ES-I3 (cell line): Measurements from ENCODE around the gene C1S.
A peak's percentile ranks its signal among the peaks of the same experiment; 100 is the strongest.

Experiments
- H3K36me3 ChIP-seq: 2 replicates; pipeline ENCODE4 v1.6.1; 2013; ENCODE audit warnings: mild to moderate bottlenecking, low read length, control low read depth, moderate library complexity; ENCODE audit not compliant: insufficient read depth
- H3K4me1 ChIP-seq: 2 replicates; pipeline ENCODE4 v1.6.1; 2013; ENCODE audit warnings: mild to moderate bottlenecking, control low read depth, low read length; ENCODE audit not compliant: insufficient read depth
- H3K9ac ChIP-seq: 2 replicates; pipeline ENCODE4 v1.6.1; 2013; ENCODE audit warnings: low read depth, mild to moderate bottlenecking, low read length, moderate library complexity
- H3K9me3 ChIP-seq: 2 replicates; pipeline ENCODE4 v1.6.1; 2013; ENCODE audit warnings: mild to moderate bottlenecking, low read length, moderate library complexity; ENCODE audit not compliant: control insufficient read depth, insufficient read depth

The C1S gene

GRCh38 chr12:7058850-7059395, 1.6 kb upstream of the C1S start:
- no peaks in the 10 kb centered on the region for H3K36me3 ChIP-seq
- no peak overlapping the region for H3K9ac ChIP-seq
- H3K4me1 ChIP-seq, result peaks cover 8% of the 10 kb centered on the region
- H3K9me3 ChIP-seq, result no peaks in the 10 kb centered on the region

DNA sequence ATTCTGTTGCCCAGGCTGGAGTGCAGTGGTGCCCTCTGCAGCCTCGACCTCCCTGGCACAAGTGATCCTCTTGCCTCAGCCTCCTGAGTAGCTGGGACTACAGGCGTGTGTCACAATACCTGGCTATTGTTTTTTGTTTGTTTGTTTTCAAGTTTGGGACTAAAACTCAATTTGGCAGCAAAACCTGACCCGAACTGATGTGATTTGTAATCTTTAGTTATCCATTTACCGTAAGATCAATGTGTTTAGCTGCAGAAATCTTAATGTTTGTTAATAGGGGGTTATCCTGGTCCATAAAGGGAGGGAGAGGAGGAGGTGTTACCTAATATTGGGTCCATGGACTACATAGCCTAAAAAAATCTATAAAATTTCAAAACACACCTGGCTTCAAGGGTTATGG, 738 bp upstream of the C1S start:
- H3K9ac ChIP-seq, result no peak overlapping the region
- H3K4me1 ChIP-seq, result peaks cover 8% of the 10 kb centered on the region
- no peaks in the 10 kb centered on the region for H3K9me3 ChIP-seq
- no peaks in the 10 kb centered on the region for H3K36me3 ChIP-seq

- Histone ChIP-seq H3K9ac (peak overlapping the region; percentile 17; the same call in 1 of the 2 replicates), H3K9me3 (no peaks in the 10 kb centered on the region), H3K4me1 (peaks cover 8% of the 10 kb centered on the region), H3K36me3 (no peaks in the 10 kb centered on the region)
These were observed 620 bp downstream of the C1S start for GRCh38 chr12:7061138-7061537.

DNA sequence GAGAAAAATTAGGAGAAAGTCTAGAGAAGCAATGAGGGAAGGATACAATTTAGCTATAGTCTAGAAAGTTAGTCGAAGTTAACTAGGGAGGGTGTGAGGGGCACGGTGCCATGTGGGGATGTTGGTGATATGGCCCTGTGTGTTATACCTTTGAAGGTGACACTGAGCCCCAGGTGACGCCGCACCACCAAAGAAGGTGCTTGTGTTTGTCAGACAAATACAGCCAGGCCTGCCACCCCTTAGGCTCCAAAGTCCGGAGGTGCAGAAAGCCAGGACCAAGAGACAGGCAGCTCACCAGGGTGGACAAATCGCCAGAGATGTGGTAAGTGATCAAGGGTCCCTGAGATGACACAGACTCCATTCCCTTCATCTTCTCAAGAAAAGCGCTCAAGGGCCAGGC, 1.1 kb downstream of the C1S start:
- Histone ChIP-seq H3K4me1 (peaks cover 8% of the 10 kb centered on the region), H3K9me3 (no peaks in the 10 kb centered on the region), H3K36me3 (no peaks in the 10 kb centered on the region), H3K9ac (no peak overlapping the region)

- Histone ChIP-seq H3K36me3 (no peaks in the 10 kb centered on the region), H3K9ac (no peak overlapping the region), H3K9me3 (no peaks in the 10 kb centered on the region), H3K4me1 (peaks cover 8% of the 10 kb centered on the region)
These were observed 4.0 kb downstream of the C1S start for GRCh38 chr12:7064516-7064915.

DNA sequence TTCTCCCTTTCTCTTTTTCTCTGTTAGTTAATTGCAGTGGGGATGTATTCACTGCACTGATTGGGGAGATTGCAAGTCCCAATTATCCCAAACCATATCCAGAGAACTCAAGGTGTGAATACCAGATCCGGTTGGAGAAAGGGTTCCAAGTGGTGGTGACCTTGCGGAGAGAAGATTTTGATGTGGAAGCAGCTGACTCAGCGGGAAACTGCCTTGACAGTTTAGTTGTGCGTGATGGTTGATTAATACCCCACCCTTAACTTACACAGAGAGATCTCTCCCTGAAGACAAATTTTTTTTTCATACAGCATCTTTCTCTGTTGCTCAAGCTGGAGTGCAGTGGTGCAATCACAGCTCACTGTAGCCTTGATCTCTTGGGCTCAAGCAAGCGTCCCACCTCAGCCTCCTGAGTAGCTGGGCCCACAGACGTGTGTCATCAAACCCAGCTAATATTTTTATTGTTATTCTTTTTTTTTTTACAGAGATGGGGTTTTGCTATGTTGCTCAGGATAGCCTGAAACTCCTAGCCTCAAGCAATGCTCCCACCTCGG, 4.6 kb downstream of the C1S start:
- no peaks in the 10 kb centered on the region for H3K9me3 ChIP-seq
- no peaks in the 10 kb centered on the region for H3K36me3 ChIP-seq
- peaks cover 8% of the 10 kb centered on the region for H3K4me1 ChIP-seq
- H3K9ac ChIP-seq, result no peak overlapping the region

DNA sequence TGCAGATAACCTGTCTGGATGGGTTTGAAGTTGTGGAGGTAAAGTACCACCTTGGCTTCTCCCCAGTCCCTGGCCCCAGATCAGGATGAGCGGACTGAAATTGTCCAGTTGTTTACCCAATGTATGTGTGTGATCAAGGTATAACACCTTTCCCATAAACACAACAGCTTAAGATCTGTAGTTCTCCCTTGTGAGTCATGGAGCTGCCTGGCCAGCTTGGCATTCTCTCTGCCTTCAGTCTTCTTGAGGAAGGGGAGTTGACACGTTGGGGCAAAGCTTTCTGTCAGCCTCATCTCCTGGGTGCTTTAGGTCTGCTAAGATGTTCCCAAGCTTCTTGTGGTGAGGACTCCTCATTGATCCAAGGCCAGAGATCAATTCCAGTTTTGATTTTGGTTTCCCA, 6.1 kb downstream of the C1S start:
- H3K9me3 ChIP-seq, result no peaks in the 10 kb centered on the region
- H3K4me1 ChIP-seq, result no peaks in the 10 kb centered on the region
- no peak overlapping the region for H3K9ac ChIP-seq
- H3K36me3 ChIP-seq, result no peaks in the 10 kb centered on the region

- no peak overlapping the region for H3K9ac ChIP-seq
- no peaks in the 10 kb centered on the region for H3K4me1 ChIP-seq
- no peaks in the 10 kb centered on the region for H3K36me3 ChIP-seq
- no peaks in the 10 kb centered on the region for H3K9me3 ChIP-seq
These were observed 6.6 kb downstream of the C1S start for GRCh38 chr12:7067096-7067495.

DNA sequence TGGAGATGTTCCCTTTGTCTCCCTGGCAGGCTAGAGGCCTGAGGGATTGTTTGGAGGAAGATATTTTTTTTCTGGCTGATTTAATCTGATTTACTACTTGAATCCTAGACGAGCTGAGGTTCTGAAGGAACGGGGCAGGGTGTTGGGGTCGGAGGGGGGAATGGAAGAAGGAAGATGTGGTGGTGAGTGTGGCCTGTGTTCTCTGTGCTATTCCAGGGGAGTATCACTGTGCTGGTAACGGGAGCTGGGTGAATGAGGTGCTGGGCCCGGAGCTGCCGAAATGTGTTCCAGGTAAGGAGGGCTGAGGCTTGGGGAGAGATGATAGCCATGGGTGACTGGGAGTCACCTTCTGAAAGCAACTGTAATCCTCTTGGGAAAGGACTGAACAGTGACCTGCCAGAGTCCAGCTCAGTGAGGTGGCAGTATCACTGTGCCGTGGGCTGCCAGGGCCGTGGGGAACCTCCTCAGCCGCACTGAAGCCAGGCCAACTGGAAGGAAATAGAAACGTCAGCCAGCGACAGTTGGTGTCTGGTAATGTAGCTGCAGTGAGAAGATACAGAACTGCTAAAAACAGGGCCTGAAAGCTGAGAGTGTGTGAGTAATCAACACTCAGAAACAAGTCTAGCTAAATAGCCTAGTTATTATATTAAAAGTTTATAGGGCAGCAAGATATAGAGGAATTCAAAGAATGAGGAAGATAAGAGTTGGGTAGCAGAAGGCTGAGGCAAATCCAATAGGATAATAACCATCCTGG, 7.9 kb downstream of the C1S start:
- no peaks in the 10 kb centered on the region for H3K4me1 ChIP-seq
- H3K9me3 ChIP-seq, result no peaks in the 10 kb centered on the region
- no peak overlapping the region for H3K9ac ChIP-seq
- H3K36me3 ChIP-seq, result no peaks in the 10 kb centered on the region

DNA sequence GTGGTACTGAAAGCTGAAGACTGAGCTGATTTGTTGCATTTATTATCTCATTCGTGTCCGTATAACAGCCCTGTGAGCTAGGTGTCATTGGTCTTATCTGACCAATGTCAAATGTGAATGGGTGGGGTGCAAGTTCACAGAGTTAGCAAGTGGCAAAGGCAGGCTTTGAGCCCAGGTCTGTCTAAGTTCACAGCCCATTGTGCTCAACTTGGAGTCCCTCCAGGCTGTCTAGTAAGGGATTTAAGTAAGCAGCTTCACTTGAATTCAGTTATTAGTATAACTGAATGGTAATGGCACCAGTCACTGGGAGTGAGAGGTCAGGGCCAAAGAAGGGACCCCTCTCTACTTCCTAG, 8.5 kb downstream of the C1S start:
- H3K9me3 ChIP-seq, result no peaks in the 10 kb centered on the region
- H3K9ac ChIP-seq, result no peak overlapping the region
- no peaks in the 10 kb centered on the region for H3K36me3 ChIP-seq
- no peaks in the 10 kb centered on the region for H3K4me1 ChIP-seq

DNA sequence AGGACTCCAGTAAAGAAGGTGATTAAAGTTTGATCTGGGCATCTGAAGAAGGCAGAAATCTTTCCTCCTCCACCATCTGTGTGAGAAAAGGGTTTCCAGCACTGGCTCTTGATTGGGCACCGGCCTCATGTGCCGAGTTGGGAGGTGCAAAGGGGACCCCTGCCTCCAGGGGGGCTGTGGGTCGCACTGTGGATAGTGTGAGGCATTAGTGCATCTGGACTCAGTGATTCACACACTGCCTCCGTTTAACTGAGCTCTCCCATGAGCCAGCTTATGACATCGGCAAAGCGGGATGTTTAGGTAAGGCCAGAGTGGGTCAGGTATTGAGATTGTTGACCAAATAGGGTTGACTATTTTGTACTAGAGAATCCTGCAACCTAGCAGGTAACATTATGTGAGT, 8.9 kb downstream of the C1S start:
- H3K9ac ChIP-seq, result no peak overlapping the region
- no peaks in the 10 kb centered on the region for H3K4me1 ChIP-seq
- no peaks in the 10 kb centered on the region for H3K36me3 ChIP-seq
- no peaks in the 10 kb centered on the region for H3K9me3 ChIP-seq

GRCh38 chr12:7072035-7072434, 11.5 kb downstream of the C1S start:
- Histone ChIP-seq H3K9me3 (no peaks in the 10 kb centered on the region), H3K9ac (no peak overlapping the region), H3K36me3 (no peaks in the 10 kb centered on the region), H3K4me1 (no peaks in the 10 kb centered on the region)

DNA sequence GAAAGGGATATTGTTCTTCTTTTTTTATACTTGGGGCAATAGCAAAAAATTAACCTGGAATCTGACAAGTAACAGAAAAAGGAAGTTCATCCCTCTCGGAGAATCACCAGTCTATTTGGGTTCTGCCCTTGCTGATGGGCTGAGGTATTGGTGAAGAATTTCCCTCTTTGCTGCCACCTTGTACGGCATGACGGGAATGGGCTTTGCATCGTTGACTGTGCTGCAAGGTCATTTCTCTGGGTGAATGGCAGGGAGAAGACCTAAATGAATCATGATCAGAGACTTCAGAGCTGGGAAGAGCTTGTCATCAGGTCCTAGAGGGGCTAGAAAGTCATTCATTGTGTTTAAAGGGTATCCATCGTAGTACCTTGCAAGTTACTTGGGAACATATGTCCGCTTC, 12.0 kb downstream of the C1S start:
- no peaks in the 10 kb centered on the region for H3K4me1 ChIP-seq
- H3K9me3 ChIP-seq, result no peaks in the 10 kb centered on the region
- no peak overlapping the region for H3K9ac ChIP-seq
- H3K36me3 ChIP-seq, result no peaks in the 10 kb centered on the region

DNA sequence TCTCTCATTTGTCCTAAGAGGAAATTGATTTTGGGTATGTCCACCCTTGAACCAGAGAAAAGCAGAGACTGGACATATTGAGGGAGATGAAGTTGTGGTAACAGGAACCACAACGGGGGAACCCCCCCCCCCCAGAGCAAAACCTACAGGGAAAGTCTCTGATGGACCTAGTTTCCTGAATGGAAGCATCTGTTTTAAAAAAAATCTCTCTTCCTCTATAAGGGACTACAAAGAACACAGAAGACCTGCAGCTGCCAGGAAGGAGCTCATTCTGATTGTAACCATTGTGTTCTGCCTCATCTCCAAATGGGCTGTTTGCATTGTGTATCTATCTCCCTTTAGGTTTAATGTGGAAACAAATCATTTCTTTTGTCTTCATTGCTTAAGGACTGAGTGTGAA, 13.4 kb downstream of the C1S start:
- Histone ChIP-seq H3K9me3 (no peaks in the 10 kb centered on the region), H3K4me1 (no peaks in the 10 kb centered on the region), H3K9ac (no peak overlapping the region), H3K36me3 (no peaks in the 10 kb centered on the region)

DNA sequence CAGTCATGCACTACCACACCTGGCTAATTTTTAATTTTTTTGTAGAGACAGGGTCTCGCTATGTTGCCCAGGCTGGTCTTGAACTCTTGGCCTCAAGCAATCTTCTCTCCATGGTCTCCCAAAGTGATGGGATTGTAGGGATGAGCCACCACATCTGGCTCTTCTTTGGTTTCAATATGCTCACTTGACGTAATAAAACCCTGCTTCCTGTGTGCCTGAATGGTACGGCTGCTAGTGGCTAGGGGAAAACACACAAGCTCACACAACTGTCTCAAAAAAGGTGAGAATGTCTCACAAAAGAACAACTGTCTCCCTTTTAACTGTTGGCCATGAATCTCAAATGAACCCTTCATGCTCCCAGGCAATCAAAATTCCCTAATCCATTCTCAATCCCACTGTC, 15.0 kb downstream of the C1S start:
- no peak overlapping the region for H3K9ac ChIP-seq
- H3K4me1 ChIP-seq, result no peaks in the 10 kb centered on the region
- no peaks in the 10 kb centered on the region for H3K36me3 ChIP-seq
- no peaks in the 10 kb centered on the region for H3K9me3 ChIP-seq
